Measurements from ENCODE around the gene PRKG2.

Gene PRKG2

GRCh38 chr4:81214144-81214880 lies 710 bp downstream of the PRKG2 start:
- H3K36me3 ChIP-seq (ENCODE audit: control insufficient read depth, insufficient read depth, low read length), result no peaks in the 10 kb centered on the region
- H3K27ac ChIP-seq (ENCODE audit: low read depth, low read length, severe bottlenecking), result no peak overlapping the region
- WGBS, 2 experiments (ENCODE audit: insufficient coverage in 2 of 2), result 6 to 15% methylated on average over 25 to 31 of the region's 34 CpGs
- peaks cover 8% of the 10 kb centered on the region for H3K4me1 ChIP-seq (ENCODE audit: control insufficient read depth, insufficient read depth, low read length, poor library complexity, severe bottlenecking)
- peak overlapping the region; percentile 36 for H3K4me3 ChIP-seq (ENCODE audit: extremely low read depth, insufficient read depth, low read length, poor library complexity, severe bottlenecking)
- no peaks in the 10 kb centered on the region for H3K9me3 ChIP-seq (ENCODE audit: control insufficient read depth, low read length)

DNA sequence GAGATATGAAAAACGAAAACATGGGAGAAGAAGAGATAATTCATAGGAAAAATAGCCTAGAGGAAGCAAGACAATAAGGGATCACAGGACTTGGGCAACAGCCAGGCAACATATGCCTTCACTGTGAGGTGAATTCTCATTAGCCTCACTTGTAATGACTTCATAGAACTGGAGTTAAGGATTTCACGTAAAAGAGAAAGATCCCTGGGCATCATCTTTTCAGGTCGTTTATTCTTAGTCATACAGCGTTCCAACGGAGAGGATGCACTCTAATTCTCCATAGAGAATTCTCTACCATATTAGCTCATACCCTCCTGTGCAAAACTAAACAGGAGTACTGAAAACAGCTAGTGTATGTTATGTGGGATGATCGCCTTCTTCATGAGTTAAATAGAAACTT lies 1.4 kb downstream of the PRKG2 start:
- 76 to 88% methylated on average over 2 to 3 of the region's 6 CpGs for WGBS, 2 experiments (ENCODE audit: insufficient coverage in 2 of 2)
- no peak overlapping the region for H3K27ac ChIP-seq (ENCODE audit: low read depth, low read length, severe bottlenecking)
- no peaks in the 10 kb centered on the region for H3K9me3 ChIP-seq (ENCODE audit: control insufficient read depth, low read length)
- H3K4me3 ChIP-seq (ENCODE audit: extremely low read depth, insufficient read depth, low read length, poor library complexity, severe bottlenecking), result no peak overlapping the region
- H3K4me1 ChIP-seq (ENCODE audit: control insufficient read depth, insufficient read depth, low read length, poor library complexity, severe bottlenecking), result peaks cover 8% of the 10 kb centered on the region
- H3K36me3 ChIP-seq (ENCODE audit: control insufficient read depth, insufficient read depth, low read length), result no peaks in the 10 kb centered on the region

DNA sequence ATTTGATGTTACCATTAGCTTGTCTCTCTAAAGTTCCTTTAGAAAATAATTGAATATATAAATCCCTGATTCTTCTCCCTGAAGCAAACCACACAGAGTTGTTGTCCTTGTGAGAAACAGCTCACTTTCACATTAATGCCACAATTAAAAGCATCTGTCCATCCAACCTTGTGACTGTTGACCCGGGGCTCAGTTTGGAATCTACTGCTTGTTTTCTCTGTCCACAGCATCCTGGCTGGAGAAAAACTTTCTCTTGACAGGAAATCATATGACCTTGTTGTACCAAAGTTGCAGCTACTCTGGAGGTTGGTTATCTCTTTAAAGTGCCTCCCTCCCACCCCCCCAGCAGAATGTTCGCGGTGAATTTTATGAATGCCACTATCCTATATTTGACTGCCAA lies 3.1 kb downstream of the PRKG2 start:
- no peaks in the 10 kb centered on the region for H3K9me3 ChIP-seq (ENCODE audit: control insufficient read depth, low read length)

DNA sequence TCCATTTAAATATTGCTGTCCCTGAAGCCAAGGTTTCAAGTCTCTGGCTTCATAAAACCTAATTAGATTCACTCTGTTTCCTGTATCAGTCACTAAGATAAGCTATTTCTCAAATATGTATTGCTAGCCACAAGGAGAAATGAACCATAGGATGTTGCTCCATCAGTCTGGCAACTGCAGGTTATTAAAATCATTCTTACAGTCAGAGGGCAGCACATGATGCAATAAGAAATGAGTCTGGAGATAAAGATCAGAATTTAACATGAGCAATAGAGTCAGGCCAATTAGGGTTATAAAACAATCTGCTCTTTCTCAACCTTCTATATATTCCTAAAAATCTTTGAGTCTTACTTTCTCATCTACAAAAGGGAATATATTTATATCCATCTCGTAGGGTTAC lies 7.2 kb downstream of the PRKG2 start:
- Histone ChIP-seq H3K4me1 (ENCODE audit: control insufficient read depth, insufficient read depth, low read length, poor library complexity, severe bottlenecking) (no peaks in the 10 kb centered on the region), H3K27ac (ENCODE audit: low read depth, low read length, severe bottlenecking) (no peak overlapping the region), H3K4me3 (ENCODE audit: extremely low read depth, insufficient read depth, low read length, poor library complexity, severe bottlenecking) (no peak overlapping the region), H3K36me3 (ENCODE audit: control insufficient read depth, insufficient read depth, low read length) (no peaks in the 10 kb centered on the region), H3K9me3 (ENCODE audit: control insufficient read depth, low read length) (no peaks in the 10 kb centered on the region)
- WGBS, 2 experiments (ENCODE audit: insufficient coverage in 2 of 2), result no CpG with 5 or more reads among the region's 1 CpG

More for the DNA sequence above, 3.1 kb downstream of the PRKG2 start:
- Histone ChIP-seq H3K4me1 (ENCODE audit: control insufficient read depth, insufficient read depth, low read length, poor library complexity, severe bottlenecking) (peaks cover 8% of the 10 kb centered on the region), H3K27ac (ENCODE audit: low read depth, low read length, severe bottlenecking) (no peak overlapping the region), H3K36me3 (ENCODE audit: control insufficient read depth, insufficient read depth, low read length) (no peaks in the 10 kb centered on the region), H3K4me3 (ENCODE audit: extremely low read depth, insufficient read depth, low read length, poor library complexity, severe bottlenecking) (no peak overlapping the region)
- WGBS, 2 experiments (ENCODE audit: insufficient coverage in 2 of 2), result 100% methylated on average over 1 of the region's 3 CpGs; no CpG with 5 or more reads in 1 of the 2 experiments

DNA sequence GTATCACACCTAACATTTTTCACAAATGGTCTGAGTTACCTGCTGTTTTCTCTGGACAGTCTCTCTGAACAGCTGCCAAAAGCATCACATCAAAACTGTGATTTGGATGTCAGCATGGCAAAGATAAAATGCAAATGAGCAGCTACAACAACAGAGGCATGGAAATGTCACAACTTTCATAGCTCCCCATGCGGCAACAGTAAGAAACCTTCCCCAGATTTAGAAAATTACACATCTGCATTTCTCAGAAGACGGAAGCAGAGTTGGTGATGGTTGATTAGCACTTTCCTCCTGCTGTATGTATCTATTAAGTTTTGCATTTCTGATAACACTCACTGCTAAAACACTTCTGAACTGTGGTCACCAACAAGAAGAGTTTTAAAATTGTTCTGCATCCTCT lies 9.7 kb downstream of the PRKG2 start:
- H3K36me3 ChIP-seq (ENCODE audit: control insufficient read depth, insufficient read depth, low read length), result no peaks in the 10 kb centered on the region
- H3K27ac ChIP-seq (ENCODE audit: low read depth, low read length, severe bottlenecking), result no peak overlapping the region
- no CpG with 5 or more reads among the region's 2 CpGs for WGBS, 2 experiments (ENCODE audit: insufficient coverage in 2 of 2)
- no peaks in the 10 kb centered on the region for H3K4me1 ChIP-seq (ENCODE audit: control insufficient read depth, insufficient read depth, low read length, poor library complexity, severe bottlenecking)
- H3K4me3 ChIP-seq (ENCODE audit: extremely low read depth, insufficient read depth, low read length, poor library complexity, severe bottlenecking), result no peak overlapping the region
- H3K9me3 ChIP-seq (ENCODE audit: control insufficient read depth, low read length), result no peaks in the 10 kb centered on the region

DNA sequence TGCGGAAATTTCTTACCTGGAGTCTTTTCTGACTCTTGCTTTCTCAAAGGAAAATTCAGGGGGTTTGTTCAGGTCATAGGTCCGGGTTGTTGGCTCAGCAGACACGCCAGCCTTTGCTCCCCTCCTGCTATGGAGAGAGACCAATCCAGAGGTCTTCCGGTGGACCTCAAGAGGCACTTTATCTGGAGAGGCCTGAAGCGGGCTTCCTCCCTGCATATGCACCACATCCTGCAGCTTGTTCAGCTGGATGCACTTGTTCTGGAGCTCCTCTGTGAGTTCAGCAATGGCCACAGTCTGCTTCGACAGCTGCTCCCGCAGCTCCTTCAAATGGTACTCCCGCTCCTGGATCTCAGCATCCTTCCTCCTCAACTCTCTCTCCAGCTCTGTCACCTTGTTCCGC lies 10.5 kb downstream of the PRKG2 start:
- no peaks in the 10 kb centered on the region for H3K36me3 ChIP-seq (ENCODE audit: control insufficient read depth, insufficient read depth, low read length)
- H3K4me3 ChIP-seq (ENCODE audit: extremely low read depth, insufficient read depth, low read length, poor library complexity, severe bottlenecking), result no peak overlapping the region
- H3K27ac ChIP-seq (ENCODE audit: low read depth, low read length, severe bottlenecking), result no peak overlapping the region
- H3K4me1 ChIP-seq (ENCODE audit: control insufficient read depth, insufficient read depth, low read length, poor library complexity, severe bottlenecking), result no peaks in the 10 kb centered on the region
- no peaks in the 10 kb centered on the region for H3K9me3 ChIP-seq (ENCODE audit: control insufficient read depth, low read length)
- WGBS, 2 experiments (ENCODE audit: insufficient coverage in 2 of 2), result 76 to 79% methylated on average over 7 to 8 of the region's 9 CpGs

DNA sequence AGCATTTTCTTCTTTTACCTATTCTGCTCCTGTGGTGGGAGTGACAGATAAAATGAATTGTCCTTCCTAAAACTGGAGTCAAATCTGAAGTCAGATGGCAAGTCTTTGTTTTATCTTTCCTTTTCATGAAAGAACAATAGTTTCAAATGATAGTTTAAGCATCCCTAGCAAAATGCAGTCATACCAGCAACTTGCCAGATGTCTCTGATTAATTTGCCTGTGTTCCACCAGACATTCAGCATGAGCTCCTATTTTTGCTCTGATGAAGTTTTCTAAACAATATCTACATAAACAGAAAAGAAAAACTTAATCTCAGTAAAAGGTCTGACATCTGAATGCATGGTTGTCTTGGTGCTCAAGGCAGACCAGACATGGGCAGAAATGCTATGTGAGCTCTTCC lies 15.2 kb downstream of the PRKG2 start:
- Histone ChIP-seq H3K4me3 (ENCODE audit: extremely low read depth, insufficient read depth, low read length, poor library complexity, severe bottlenecking) (no peak overlapping the region), H3K36me3 (ENCODE audit: control insufficient read depth, insufficient read depth, low read length) (no peaks in the 10 kb centered on the region), H3K9me3 (ENCODE audit: control insufficient read depth, low read length) (no peaks in the 10 kb centered on the region), H3K27ac (ENCODE audit: low read depth, low read length, severe bottlenecking) (no peak overlapping the region), H3K4me1 (ENCODE audit: control insufficient read depth, insufficient read depth, low read length, poor library complexity, severe bottlenecking) (no peaks in the 10 kb centered on the region)

DNA sequence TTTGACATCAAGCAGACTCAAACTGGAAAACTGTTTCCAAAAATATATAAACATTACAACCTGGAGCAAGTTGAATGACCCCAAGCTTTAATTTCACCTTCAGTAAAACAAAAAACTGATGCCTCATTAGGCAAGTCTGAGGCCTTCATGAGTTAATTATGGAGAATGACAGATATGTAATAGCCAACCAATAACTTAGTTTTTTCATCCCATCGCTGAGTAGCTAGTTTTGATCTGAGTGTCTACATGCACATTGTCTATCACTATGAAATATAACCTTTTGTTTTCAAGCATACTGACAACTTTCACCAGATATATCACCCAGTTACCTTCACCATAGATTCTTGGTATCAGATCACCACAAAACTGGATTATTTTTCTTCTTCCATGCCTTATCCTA lies 16.4 kb downstream of the PRKG2 start:
- Histone ChIP-seq H3K4me1 (ENCODE audit: control insufficient read depth, insufficient read depth, low read length, poor library complexity, severe bottlenecking) (no peaks in the 10 kb centered on the region), H3K36me3 (ENCODE audit: control insufficient read depth, insufficient read depth, low read length) (no peaks in the 10 kb centered on the region), H3K4me3 (ENCODE audit: extremely low read depth, insufficient read depth, low read length, poor library complexity, severe bottlenecking) (no peak overlapping the region), H3K9me3 (ENCODE audit: control insufficient read depth, low read length) (no peaks in the 10 kb centered on the region), H3K27ac (ENCODE audit: low read depth, low read length, severe bottlenecking) (no peak overlapping the region)
- WGBS, 2 experiments (ENCODE audit: insufficient coverage in 2 of 2), result 100% methylated on average over 1 of the region's 1 CpG; no CpG with 5 or more reads in 1 of the 2 experiments

DNA sequence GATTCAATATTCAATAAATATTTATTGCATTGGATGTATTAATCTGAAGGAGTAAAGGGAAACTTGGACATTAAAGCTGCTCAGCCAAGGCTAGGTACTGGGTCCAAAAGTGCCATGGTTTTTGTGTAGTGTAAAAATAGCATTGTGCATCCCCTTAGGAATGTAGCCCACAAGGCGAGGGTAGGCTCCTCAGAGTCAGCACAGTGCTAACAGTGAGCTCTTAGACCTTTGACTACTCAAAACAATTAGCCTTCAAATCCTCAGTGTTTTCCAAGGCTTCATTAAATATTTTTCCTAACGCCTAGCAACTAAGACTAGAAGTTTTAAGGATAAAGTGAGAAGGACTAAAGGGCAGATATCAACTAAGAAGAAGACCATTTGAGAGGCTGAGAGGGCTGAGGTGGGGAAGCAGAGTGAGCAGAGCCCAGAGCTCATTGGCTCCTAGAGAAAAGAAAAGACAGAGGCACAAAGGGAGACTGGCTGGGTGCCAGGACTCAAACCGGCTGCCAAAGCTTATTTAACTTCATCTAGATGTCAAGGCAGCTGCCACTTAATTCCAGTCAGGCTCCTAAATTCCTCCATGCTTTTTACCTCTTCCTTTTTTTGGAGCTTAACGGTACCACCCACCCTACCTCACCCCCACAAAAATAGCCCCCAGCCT lies 17.0 kb downstream of the PRKG2 start:
- no peaks in the 10 kb centered on the region for H3K4me1 ChIP-seq (ENCODE audit: control insufficient read depth, insufficient read depth, low read length, poor library complexity, severe bottlenecking)
- no peak overlapping the region for H3K4me3 ChIP-seq (ENCODE audit: extremely low read depth, insufficient read depth, low read length, poor library complexity, severe bottlenecking)
- no peaks in the 10 kb centered on the region for H3K36me3 ChIP-seq (ENCODE audit: control insufficient read depth, insufficient read depth, low read length)
- no peaks in the 10 kb centered on the region for H3K9me3 ChIP-seq (ENCODE audit: control insufficient read depth, low read length)
- no peak overlapping the region for H3K27ac ChIP-seq (ENCODE audit: low read depth, low read length, severe bottlenecking)
- 79 to 87% methylated on average over 2 to 3 of the region's 4 CpGs for WGBS, 2 experiments (ENCODE audit: insufficient coverage in 2 of 2)

DNA sequence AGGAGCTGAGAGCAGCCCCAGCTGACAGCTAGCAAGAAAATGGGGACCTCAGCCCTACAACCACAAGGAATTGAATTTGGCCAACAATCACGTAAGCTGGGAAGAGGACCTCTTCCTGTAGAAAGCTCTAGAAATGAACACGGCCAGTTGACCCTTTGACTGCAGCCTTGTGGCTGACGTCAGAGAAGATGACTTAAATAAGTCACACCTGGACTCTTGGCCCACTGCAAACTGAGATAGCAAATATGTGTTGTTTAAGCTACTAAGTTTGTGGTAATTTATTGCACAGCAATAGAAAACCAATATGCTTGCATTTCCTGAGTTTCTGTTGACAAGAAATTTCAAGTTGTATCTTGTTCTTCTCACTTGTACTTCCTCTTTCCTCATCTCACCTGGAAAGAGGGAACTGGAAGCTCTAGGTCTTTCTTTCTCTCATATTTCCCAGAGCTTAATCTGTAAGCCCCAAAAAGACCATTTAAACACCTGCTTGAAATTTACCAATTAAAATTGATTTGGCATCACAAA lies 18.8 kb downstream of the PRKG2 start:
- H3K36me3 ChIP-seq (ENCODE audit: control insufficient read depth, insufficient read depth, low read length), result no peaks in the 10 kb centered on the region
- H3K4me3 ChIP-seq (ENCODE audit: extremely low read depth, insufficient read depth, low read length, poor library complexity, severe bottlenecking), result no peak overlapping the region
- H3K9me3 ChIP-seq (ENCODE audit: control insufficient read depth, low read length), result no peaks in the 10 kb centered on the region
- no peak overlapping the region for H3K27ac ChIP-seq (ENCODE audit: low read depth, low read length, severe bottlenecking)
- H3K4me1 ChIP-seq (ENCODE audit: control insufficient read depth, insufficient read depth, low read length, poor library complexity, severe bottlenecking), result no peaks in the 10 kb centered on the region
- WGBS, 2 experiments (ENCODE audit: insufficient coverage in 2 of 2), result 90 to 92% methylated on average over 3 of the region's 3 CpGs

- Histone ChIP-seq H3K9me3 (ENCODE audit: control insufficient read depth, low read length) (no peaks in the 10 kb centered on the region), H3K4me3 (ENCODE audit: extremely low read depth, insufficient read depth, low read length, poor library complexity, severe bottlenecking) (no peak overlapping the region), H3K27ac (ENCODE audit: low read depth, low read length, severe bottlenecking) (no peak overlapping the region), H3K36me3 (ENCODE audit: control insufficient read depth, insufficient read depth, low read length) (no peaks in the 10 kb centered on the region), H3K4me1 (ENCODE audit: control insufficient read depth, insufficient read depth, low read length, poor library complexity, severe bottlenecking) (no peaks in the 10 kb centered on the region)
- 82% methylated on average over 3 of the region's 6 CpGs; no CpG with 5 or more reads in 1 of the 2 experiments for WGBS, 2 experiments (ENCODE audit: insufficient coverage in 2 of 2)
Measured at GRCh38 chr4:81195475-81195874, 19.5 kb downstream of the PRKG2 start.

Measured in mesodermal cell (in vitro differentiated cells).